Stimulated activated memory B cell treated with anti-CD40 and anti-IgM and Interleukin-4, amounts not matched to agents 10 μg/mL and 1 μg/mL and 100 μg/mL, for 72 hours (primary cell): Measurements from ENCODE around the gene DAP.

Source experiments
- ATAC-seq: fragments of 150-1000 bp; cut with Tn5 transposase; 2 replicates; pipeline ENCODE4 v1.10.0; 2021
- H3K27ac Mint-ChIP-seq: one replicate; pipeline ENCODE4 v1.8.0; 2022; ENCODE audit warnings: mild to moderate bottlenecking, mixed read lengths
- H3K27me3 Mint-ChIP-seq: one replicate; pipeline ENCODE4 v1.8.0; 2022; ENCODE audit warnings: mixed read lengths
- H3K36me3 Mint-ChIP-seq: one replicate; pipeline ENCODE4 v1.8.0; 2022; ENCODE audit warnings: mixed read lengths
- H3K4me1 Mint-ChIP-seq: one replicate; pipeline ENCODE4 v1.8.0; 2022; ENCODE audit warnings: mixed read lengths
- H3K4me3 Mint-ChIP-seq: one replicate; pipeline ENCODE4 v1.8.0; 2022; ENCODE audit warnings: mild to moderate bottlenecking, moderate library complexity, mixed read lengths
- H3K9me3 Mint-ChIP-seq: one replicate; pipeline ENCODE4 v1.8.0; 2022; ENCODE audit warnings: mixed read lengths

The DAP gene

GRCh38 chr5:10772901-10773585, 12.0 kb upstream of the DAP start:
- Mint-ChIP-seq H3K27me3 (peaks cover 19% of the 10 kb centered on the region), H3K36me3 (no peaks in the 10 kb centered on the region), H3K9me3 (no peaks in the 10 kb centered on the region), H3K4me1 (no peaks in the 10 kb centered on the region), H3K4me3 (no peak overlapping the region), H3K27ac (no peak overlapping the region)
- ATAC-seq = no peak

GRCh38 chr5:10768328-10768899, 7.4 kb upstream of the DAP start:
- Mint-ChIP-seq H3K36me3 (no peaks in the 10 kb centered on the region), H3K27me3 (peaks cover 19% of the 10 kb centered on the region), H3K4me1 (no peaks in the 10 kb centered on the region), H3K9me3 (no peaks in the 10 kb centered on the region), H3K27ac (no peak overlapping the region), H3K4me3 (no peak overlapping the region)
- ATAC-seq = no peak

- Mint-ChIP-seq H3K36me3 (peaks cover under 1% of the 10 kb centered on the region), H3K9me3 (no peaks in the 10 kb centered on the region), H3K4me3 (peak overlapping the region; percentile 90), H3K27me3 (no peaks in the 10 kb centered on the region), H3K4me1 (peaks cover 43% of the 10 kb centered on the region), H3K27ac (peak overlapping the region; percentile 85)
- ATAC-seq = peak; percentile 3
These were observed 1.9 kb upstream of the DAP start for GRCh38 chr5:10762776-10763500.

- H3K4me3 Mint-ChIP-seq = peak overlapping the region; percentile 90
- H3K36me3 Mint-ChIP-seq = peaks cover 9% of the 10 kb centered on the region
- H3K9me3 Mint-ChIP-seq = no peaks in the 10 kb centered on the region
- H3K27ac Mint-ChIP-seq = peak overlapping the region; percentile 85
- H3K4me1 Mint-ChIP-seq = peaks cover 51% of the 10 kb centered on the region
- no peaks in the 10 kb centered on the region for H3K27me3 Mint-ChIP-seq
- no peak for ATAC-seq
These were observed 1.1 kb upstream of the DAP start for GRCh38 chr5:10761933-10762775.

- Mint-ChIP-seq H3K27ac (peak overlapping the region; percentile 85), H3K4me1 (peaks cover 64% of the 10 kb centered on the region), H3K9me3 (no peaks in the 10 kb centered on the region), H3K4me3 (peak overlapping the region; percentile 90), H3K27me3 (no peaks in the 10 kb centered on the region), H3K36me3 (peaks cover 15% of the 10 kb centered on the region)
- ATAC-seq = no peak
These were observed 181 bp downstream of the DAP start for GRCh38 chr5:10760921-10761184.

- Mint-ChIP-seq H3K9me3 (no peaks in the 10 kb centered on the region), H3K4me3 (peak overlapping the region; percentile 90), H3K4me1 (peaks cover 68% of the 10 kb centered on the region), H3K36me3 (peaks cover 21% of the 10 kb centered on the region), H3K27ac (peak overlapping the region; percentile 85), H3K27me3 (no peaks in the 10 kb centered on the region)
- ATAC-seq = peak; percentile 62
These were observed 726 bp downstream of the DAP start for GRCh38 chr5:10760096-10760920.

GRCh38 chr5:10759111-10759510, 1.9 kb downstream of the DAP start:
- Mint-ChIP-seq H3K27ac (no peak overlapping the region), H3K4me1 (peaks cover 76% of the 10 kb centered on the region), H3K36me3 (peaks cover 31% of the 10 kb centered on the region), H3K9me3 (no peaks in the 10 kb centered on the region), H3K4me3 (peak overlapping the region; percentile 48), H3K27me3 (no peaks in the 10 kb centered on the region)
- no peak for ATAC-seq

GRCh38 chr5:10757922-10758555, 3.0 kb downstream of the DAP start:
- H3K9me3 Mint-ChIP-seq = no peaks in the 10 kb centered on the region
- H3K27ac Mint-ChIP-seq = peak overlapping the region; percentile 57
- no peak for ATAC-seq
- no peak overlapping the region for H3K4me3 Mint-ChIP-seq
- H3K36me3 Mint-ChIP-seq = peaks cover 41% of the 10 kb centered on the region
- no peaks in the 10 kb centered on the region for H3K27me3 Mint-ChIP-seq
- peaks cover 77% of the 10 kb centered on the region for H3K4me1 Mint-ChIP-seq

GRCh38 chr5:10757043-10757442, 4.0 kb downstream of the DAP start:
- Mint-ChIP-seq H3K27ac (peak overlapping the region; percentile 57), H3K36me3 (peaks cover 45% of the 10 kb centered on the region), H3K4me3 (no peak overlapping the region), H3K9me3 (no peaks in the 10 kb centered on the region), H3K27me3 (no peaks in the 10 kb centered on the region), H3K4me1 (peaks cover 74% of the 10 kb centered on the region)
- no peak for ATAC-seq

GRCh38 chr5:10756549-10756948, 4.5 kb downstream of the DAP start:
- Mint-ChIP-seq H3K4me3 (no peak overlapping the region), H3K4me1 (peaks cover 73% of the 10 kb centered on the region), H3K27me3 (no peaks in the 10 kb centered on the region), H3K27ac (peak overlapping the region; percentile 51), H3K36me3 (peaks cover 49% of the 10 kb centered on the region), H3K9me3 (no peaks in the 10 kb centered on the region)
- no peak for ATAC-seq

GRCh38 chr5:10753178-10753577, 7.9 kb downstream of the DAP start:
- H3K4me3 Mint-ChIP-seq = no peak overlapping the region
- H3K4me1 Mint-ChIP-seq = peaks cover 66% of the 10 kb centered on the region
- no peak overlapping the region for H3K27ac Mint-ChIP-seq

GRCh38 chr5:10752451-10752850, 8.6 kb downstream of the DAP start:
- H3K27me3 Mint-ChIP-seq = no peaks in the 10 kb centered on the region
- no peak for ATAC-seq
- H3K36me3 Mint-ChIP-seq = peaks cover 76% of the 10 kb centered on the region
- no peaks in the 10 kb centered on the region for H3K9me3 Mint-ChIP-seq
- no peak overlapping the region for H3K27ac Mint-ChIP-seq
- H3K4me1 Mint-ChIP-seq = peaks cover 62% of the 10 kb centered on the region
- no peak overlapping the region for H3K4me3 Mint-ChIP-seq

More at GRCh38 chr5:10753178-10753577, 7.9 kb downstream of the DAP start:
- H3K9me3 Mint-ChIP-seq = no peaks in the 10 kb centered on the region
- no peak for ATAC-seq
- H3K27me3 Mint-ChIP-seq = no peaks in the 10 kb centered on the region
- H3K36me3 Mint-ChIP-seq = peaks cover 79% of the 10 kb centered on the region

GRCh38 chr5:10750909-10751308, 10.1 kb downstream of the DAP start:
- Mint-ChIP-seq H3K4me3 (no peak overlapping the region), H3K27ac (peak overlapping the region; percentile 79), H3K27me3 (no peaks in the 10 kb centered on the region), H3K4me1 (peaks cover 59% of the 10 kb centered on the region), H3K36me3 (peaks cover 82% of the 10 kb centered on the region), H3K9me3 (no peaks in the 10 kb centered on the region)
- ATAC-seq = no peak
